SJCRH30 (cell line): ENCODE data around the gene ELF1. TPM values are rescaled to one million over a fixed set of nuclear protein-coding genes. Genes with fewer than 3 reads are reported as not detected.
"Not testable (repeated sequence)": the region's sequence is repeated elsewhere in the genome, so short reads cannot be mapped to it uniquely, and the experiment has no call there.

ENCODE experiments used
- DNase-seq, 2 experiments: peaks; one replicate each; pipeline ENCODE4 v3.0.0-alpha.2; 2015 to 2020
- H3K27ac ChIP-seq: fragments of 250-450 bp; sonication (Bioruptor Pico); 2 replicates; pipeline ENCODE4 v1.5.1; 2020; ENCODE audit warnings: mild to moderate bottlenecking, moderate library complexity
- H3K27me3 ChIP-seq: fragments of 250-450 bp; sonication (Bioruptor Pico); 2 replicates; pipeline ENCODE4 v1.5.1; 2020; ENCODE audit warnings: mild to moderate bottlenecking, moderate library complexity
- H3K36me3 ChIP-seq: fragments of 250-450 bp; sonication (Bioruptor Pico); 2 replicates; pipeline ENCODE4 v1.5.1; 2020; ENCODE audit warnings: mild to moderate bottlenecking, moderate library complexity
- H3K4me1 ChIP-seq: fragments of 250-450 bp; sonication (Bioruptor Pico); 2 replicates; pipeline ENCODE4 v1.5.1; 2020; ENCODE audit warnings: mild to moderate bottlenecking, moderate library complexity
- H3K4me3 ChIP-seq: fragments of 250-450 bp; sonication (Bioruptor Pico); 2 replicates; pipeline ENCODE4 v1.5.1; 2020; ENCODE audit warnings: mild to moderate bottlenecking, moderate library complexity
- H3K9me3 ChIP-seq: fragments of 250-450 bp; sonication (Bioruptor Pico); replicated peaks from 2 replicates; pipeline ENCODE4 v1.5.1; 2020; ENCODE audit warnings: mild to moderate bottlenecking, moderate library complexity
- total RNA-seq: library from RNA; depleted of rRNA; stranded (reverse); fragments of >200 nt; shearing (Covaris generic); gene quantifications from 2 replicates; pipeline ENCODE4 v1.2.3, GENCODE V29; 2014

Gene ELF1
- total RNA-seq, 1 experiment from 2014 or later = 32.7 TPM

- Histone ChIP-seq H3K36me3 (peaks cover 8% of the 10 kb centered on the region; the same call in 1 of the 2 replicates), H3K4me3 (no peak overlapping the region), H3K4me1 (no peaks in the 10 kb centered on the region), H3K27ac (no peak overlapping the region), H3K27me3 (no peaks in the 10 kb centered on the region), H3K9me3 (no peaks in the 10 kb centered on the region; the same call in 1 of the 2 replicates)
- peak; percentile 24 to 67 for DNase-seq
These were observed 35.2 kb upstream of the ELF1 start for GRCh38 chr13:41054212-41054877.

GRCh38 chr13:41053384-41053826 is 34.3 kb upstream of the ELF1 start:
- Histone ChIP-seq H3K9me3 (peaks cover 5% of the 10 kb centered on the region; the same call in 1 of the 2 replicates), H3K36me3 (peaks cover 8% of the 10 kb centered on the region), H3K27ac (no peak overlapping the region), H3K27me3 (no peaks in the 10 kb centered on the region), H3K4me1 (no peaks in the 10 kb centered on the region), H3K4me3 (no peak overlapping the region)
- DNase-seq = no peak

- no peak overlapping the region for H3K27ac ChIP-seq
These were observed 33.3 kb upstream of the ELF1 start for GRCh38 chr13:41052441-41052840.

GRCh38 chr13:41049480-41050440 is 30.6 kb upstream of the ELF1 start:
- Histone ChIP-seq H3K27ac (no peak overlapping the region), H3K27me3 (no peaks in the 10 kb centered on the region), H3K36me3 (peaks cover 8% of the 10 kb centered on the region), H3K9me3 (peaks cover 5% of the 10 kb centered on the region; the same call in 1 of the 2 replicates), H3K4me3 (no peak overlapping the region), H3K4me1 (no peaks in the 10 kb centered on the region)
- DNase-seq = no peak

More at GRCh38 chr13:41052441-41052840, 33.3 kb upstream of the ELF1 start:
- Histone ChIP-seq H3K27me3 (no peaks in the 10 kb centered on the region), H3K9me3 (peaks cover 5% of the 10 kb centered on the region; the same call in 1 of the 2 replicates), H3K36me3 (peaks cover 8% of the 10 kb centered on the region), H3K4me3 (no peak overlapping the region), H3K4me1 (no peaks in the 10 kb centered on the region)
- DNase-seq = no peak

- H3K36me3 ChIP-seq = peaks cover 8% of the 10 kb centered on the region
- H3K9me3 ChIP-seq = peaks cover 5% of the 10 kb centered on the region; the same call in 1 of the 2 replicates
These were observed 29.5 kb upstream of the ELF1 start for GRCh38 chr13:41048640-41049039.

GRCh38 chr13:41042419-41042818 is 23.3 kb upstream of the ELF1 start:
- not testable (repeated sequence) for DNase-seq, H3K4me3 ChIP-seq, H3K27ac ChIP-seq, H3K9me3 ChIP-seq, H3K36me3 ChIP-seq, H3K27me3 ChIP-seq, H3K4me1 ChIP-seq

More at GRCh38 chr13:41048640-41049039, 29.5 kb upstream of the ELF1 start:
- no peak overlapping the region for H3K4me3 ChIP-seq
- no peak overlapping the region for H3K27ac ChIP-seq
- H3K27me3 ChIP-seq = no peaks in the 10 kb centered on the region
- no peak for DNase-seq
- no peaks in the 10 kb centered on the region for H3K4me1 ChIP-seq

- Histone ChIP-seq H3K4me1 (no peaks in the 10 kb centered on the region), H3K27ac (no peak overlapping the region), H3K27me3 (no peaks in the 10 kb centered on the region), H3K4me3 (no peak overlapping the region), H3K9me3 (no peaks in the 10 kb centered on the region), H3K36me3 (no peaks in the 10 kb centered on the region)
- no peak for DNase-seq
These were observed 21.6 kb upstream of the ELF1 start for GRCh38 chr13:41040584-41041334.

- Histone ChIP-seq H3K4me1 (no peaks in the 10 kb centered on the region), H3K27ac (no peak overlapping the region)
- DNase-seq = no peak
These were observed 20.6 kb upstream of the ELF1 start for GRCh38 chr13:41039746-41040145.

GRCh38 chr13:41036557-41036956 is 17.4 kb upstream of the ELF1 start:
- not testable (repeated sequence) for H3K27ac ChIP-seq, H3K36me3 ChIP-seq, H3K4me3 ChIP-seq, H3K4me1 ChIP-seq, H3K27me3 ChIP-seq, DNase-seq, H3K9me3 ChIP-seq

More at GRCh38 chr13:41039746-41040145, 20.6 kb upstream of the ELF1 start:
- Histone ChIP-seq H3K4me3 (no peak overlapping the region), H3K9me3 (no peaks in the 10 kb centered on the region), H3K27me3 (no peaks in the 10 kb centered on the region), H3K36me3 (0 out of 2 replicates have a peak, but pooled peaks cover 2% of the 10 kb centered on the region)

- Histone ChIP-seq H3K9me3 (no peaks in the 10 kb centered on the region), H3K36me3 (0 out of 2 replicates have a peak, but pooled peaks cover 2% of the 10 kb centered on the region), H3K27me3 (no peaks in the 10 kb centered on the region), H3K4me3 (no peak overlapping the region), H3K4me1 (no peaks in the 10 kb centered on the region), H3K27ac (no peak overlapping the region)
- no peak for DNase-seq
These were observed 15.8 kb upstream of the ELF1 start for GRCh38 chr13:41034881-41035280.

- H3K27ac ChIP-seq = no peak overlapping the region
- H3K9me3 ChIP-seq = no peaks in the 10 kb centered on the region
- no peaks in the 10 kb centered on the region for H3K4me1 ChIP-seq
- 0 out of 2 replicates have a peak, but pooled peaks cover 2% of the 10 kb centered on the region for H3K36me3 ChIP-seq
- DNase-seq = no peak
- H3K4me3 ChIP-seq = no peak overlapping the region
- no peaks in the 10 kb centered on the region for H3K27me3 ChIP-seq
These were observed 15.3 kb upstream of the ELF1 start for GRCh38 chr13:41034382-41034781.

GRCh38 chr13:41032691-41033376 is 13.7 kb upstream of the ELF1 start:
- no peak overlapping the region for H3K4me3 ChIP-seq

GRCh38 chr13:41029629-41030028 is 10.5 kb upstream of the ELF1 start:
- no peak for DNase-seq
- H3K4me1 ChIP-seq = peaks cover 15% of the 10 kb centered on the region
- H3K36me3 ChIP-seq = no peaks in the 10 kb centered on the region
- no peaks in the 10 kb centered on the region for H3K9me3 ChIP-seq
- no peak overlapping the region for H3K27ac ChIP-seq
- H3K4me3 ChIP-seq = no peak overlapping the region
- H3K27me3 ChIP-seq = no peaks in the 10 kb centered on the region

More at GRCh38 chr13:41032691-41033376, 13.7 kb upstream of the ELF1 start:
- Histone ChIP-seq H3K27ac (no peak overlapping the region), H3K9me3 (no peaks in the 10 kb centered on the region), H3K4me1 (no peaks in the 10 kb centered on the region), H3K27me3 (no peaks in the 10 kb centered on the region), H3K36me3 (0 out of 2 replicates have a peak, but pooled peaks cover 2% of the 10 kb centered on the region)
- no peak for DNase-seq

- Histone ChIP-seq H3K9me3 (no peaks in the 10 kb centered on the region), H3K4me1 (peaks cover 15% of the 10 kb centered on the region), H3K27me3 (no peaks in the 10 kb centered on the region), H3K36me3 (no peaks in the 10 kb centered on the region), H3K4me3 (no peak overlapping the region), H3K27ac (no peak overlapping the region)
- DNase-seq = no peak
These were observed 8.9 kb upstream of the ELF1 start for GRCh38 chr13:41028051-41028450.
